GM23338 (cell line): ENCODE measurements around the gene CALY.

Experiments used
- CREB1 ChIP-seq: fragments of 250-450 bp; sonication (Bioruptor Pico); IDR thresholded peaks from 2 replicates; pipeline ENCODE4 v1.5.0; 2020; ENCODE audit warnings: low read depth, mild to moderate bottlenecking, moderate library complexity
- CTCF ChIP-seq, 2 experiments: fragments of 200-600 bp in 1 of 2; sonication (generic) in 1 of 2; conservative IDR thresholded peaks; 2 replicates each; pipeline versions ENCODE4 v1.5.1 to v1.6.1; 2016 to 2017; ENCODE audit warnings: antibody characterized with exemption in 2 of 2, low read depth in 2 of 2, mild to moderate bottlenecking in 2 of 2, moderate library complexity in 1 of 2
- EZH2 ChIP-seq: fragments of 200-600 bp; sonication (generic); IDR thresholded peaks from one replicate; pipeline ENCODE4 v1.8.0; 2017; ENCODE audit warnings: antibody characterized with exemption, mild to moderate bottlenecking, low read depth; ENCODE audit not compliant: unreplicated experiment
- EZH2phosphoT487 ChIP-seq: fragments of 200-600 bp; sonication (generic); IDR thresholded peaks from one replicate; pipeline ENCODE4 v1.8.1; 2018; ENCODE audit warnings: antibody characterized with exemption; ENCODE audit not compliant: unreplicated experiment
- POLR2AphosphoS5 ChIP-seq: IDR thresholded peaks from 2 replicates; pipeline ENCODE4 v1.6.1; 2016; ENCODE audit warnings: antibody characterized with exemption, low read depth
- REST ChIP-seq: IDR thresholded peaks from one replicate; pipeline ENCODE4 v1.6.1; 2018; ENCODE audit warnings: antibody characterized with exemption; ENCODE audit not compliant: unreplicated experiment

GRCh38 chr10:133372507-133372906 lies 35.8 kb upstream of the CALY start:
- no peak for TF ChIP-seq CTCF (conservative IDR thresholded peaks at IDR 0.05; ENCODE audit: low read depth in 2 of 2)
- no peak for TF ChIP-seq POLR2AphosphoS5
- no peak for TF ChIP-seq REST
- TF ChIP-seq EZH2phosphoT487, result no peak
- no peak for TF ChIP-seq EZH2
- TF ChIP-seq CREB1 (CRISPR knock-in tag), result no peak
